GM12892 (cell line): ENCODE measurements around the gene NAXD.

Experiments
- POLR2A ChIP-seq: IDR thresholded peaks from 2 replicates; pipeline ENCODE4 v1.6.1; 2011; ENCODE audit warnings: low read depth, low read length, control low read depth
- POLR2AphosphoS5 ChIP-seq: IDR thresholded peaks from 2 replicates; pipeline ENCODE4 v1.6.1; 2011; ENCODE audit warnings: low read depth, low read length, control low read depth

DNA sequence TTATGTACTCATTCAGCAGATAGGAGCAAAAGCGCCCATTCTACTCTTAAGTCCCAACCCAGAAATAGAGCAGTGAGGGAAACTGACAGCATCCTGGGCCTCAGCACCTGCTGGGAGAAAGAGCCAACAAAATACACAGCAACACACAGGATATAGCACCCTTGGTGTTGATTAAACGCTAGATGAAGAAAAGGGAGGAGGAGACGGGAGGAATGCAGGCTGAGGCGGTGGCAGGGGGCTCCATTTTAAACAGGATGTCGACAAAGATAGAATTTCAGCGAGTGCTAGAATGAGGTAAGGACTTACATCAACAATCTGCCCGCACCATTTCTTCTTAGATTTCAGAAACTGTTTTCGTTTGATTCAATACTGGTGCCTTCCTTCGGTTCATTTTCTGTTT, 49.2 kb upstream of the NAXD start:
- no peak for TF ChIP-seq POLR2A
- TF ChIP-seq POLR2AphosphoS5, result no peak
